Measurements from ENCODE around the gene SDHC.

The SDHC gene

DNA sequence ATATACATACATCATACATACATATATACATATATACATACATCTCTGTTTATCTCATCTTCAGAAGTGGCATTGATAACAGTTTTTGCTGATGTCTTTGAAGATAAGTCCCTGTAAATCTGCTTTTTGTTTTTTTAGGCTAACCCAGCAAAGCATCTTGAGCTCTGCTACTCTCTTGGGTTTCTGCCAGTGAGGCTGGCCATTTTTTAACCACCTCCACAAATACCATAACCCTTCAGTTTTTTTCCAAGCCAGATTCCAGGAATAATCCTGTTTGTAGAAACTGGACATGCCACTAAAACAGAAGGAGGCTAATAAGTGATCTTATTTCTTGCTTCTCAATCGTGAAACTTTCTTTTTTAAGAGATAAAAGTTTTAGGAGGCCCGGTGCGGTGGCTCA, 21.6 kb downstream of the SDHC start:
- Histone ChIP-seq H3K4me1 (ENCODE audit: control insufficient read depth in 1 of 2, insufficient read depth in 1 of 2, low read depth in 1 of 2, low read length in 1 of 2) (peaks cover 7 to 14% of the 10 kb centered on the region in 2 experiments), H3K9me3 (no peaks in the 10 kb centered on the region), H3K27me3 (no peaks in the 10 kb centered on the region), H3K4me3 (ENCODE audit: low read depth in 1 of 2, low read length in 1 of 2) (no peak overlapping the region), H3K36me3 (peaks cover 66% of the 10 kb centered on the region), H3K27ac (no peak overlapping the region)
- TF ChIP-seq, protein P1, sequence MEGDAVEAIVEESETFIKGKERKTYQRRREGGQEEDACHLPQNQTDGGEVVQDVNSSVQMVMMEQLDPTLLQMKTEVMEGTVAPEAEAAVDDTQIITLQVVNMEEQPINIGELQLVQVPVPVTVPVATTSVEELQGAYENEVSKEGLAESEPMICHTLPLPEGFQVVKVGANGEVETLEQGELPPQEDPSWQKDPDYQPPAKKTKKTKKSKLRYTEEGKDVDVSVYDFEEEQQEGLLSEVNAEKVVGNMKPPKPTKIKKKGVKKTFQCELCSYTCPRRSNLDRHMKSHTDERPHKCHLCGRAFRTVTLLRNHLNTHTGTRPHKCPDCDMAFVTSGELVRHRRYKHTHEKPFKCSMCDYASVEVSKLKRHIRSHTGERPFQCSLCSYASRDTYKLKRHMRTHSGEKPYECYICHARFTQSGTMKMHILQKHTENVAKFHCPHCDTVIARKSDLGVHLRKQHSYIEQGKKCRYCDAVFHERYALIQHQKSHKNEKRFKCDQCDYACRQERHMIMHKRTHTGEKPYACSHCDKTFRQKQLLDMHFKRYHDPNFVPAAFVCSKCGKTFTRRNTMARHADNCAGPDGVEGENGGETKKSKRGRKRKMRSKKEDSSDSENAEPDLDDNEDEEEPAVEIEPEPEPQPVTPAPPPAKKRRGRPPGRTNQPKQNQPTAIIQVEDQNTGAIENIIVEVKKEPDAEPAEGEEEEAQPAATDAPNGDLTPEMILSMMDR (IDR thresholded peaks at IDR 0.05), result no peak

DNA sequence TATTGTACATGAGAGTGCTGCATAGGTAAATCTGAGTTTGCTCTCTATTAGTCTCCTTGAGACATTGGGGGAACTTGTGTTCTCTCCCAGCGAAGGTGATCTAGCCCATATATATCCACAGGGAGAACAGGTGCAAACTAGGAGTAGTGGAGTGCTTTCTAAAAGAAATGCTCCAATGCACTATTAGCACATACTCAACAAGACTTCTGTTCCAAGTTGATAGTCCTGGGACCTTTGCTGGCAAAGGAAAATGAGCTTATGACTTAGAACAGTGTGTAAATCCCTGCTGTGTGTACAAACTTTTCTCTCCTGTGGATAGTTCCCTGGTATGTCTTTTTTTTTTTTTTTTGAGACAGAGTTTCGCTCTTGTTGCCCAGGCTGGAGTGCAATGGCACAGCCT, 28.0 kb downstream of the SDHC start:
- H3K4me3 ChIP-seq (ENCODE audit: low read depth in 1 of 2, low read length in 1 of 2), result no peak overlapping the region
- H3K4me1 ChIP-seq (ENCODE audit: control insufficient read depth in 1 of 2, insufficient read depth in 1 of 2, low read depth in 1 of 2, low read length in 1 of 2), result peaks cover 4 to 6% of the 10 kb centered on the region in 2 experiments
- H3K27ac ChIP-seq, result no peak overlapping the region
- no peaks in the 10 kb centered on the region for H3K9me3 ChIP-seq
- peaks cover 43% of the 10 kb centered on the region for H3K36me3 ChIP-seq
- no peaks in the 10 kb centered on the region for H3K27me3 ChIP-seq
- TF ChIP-seq, protein P1 (IDR thresholded peaks at IDR 0.05), result no peak

DNA sequence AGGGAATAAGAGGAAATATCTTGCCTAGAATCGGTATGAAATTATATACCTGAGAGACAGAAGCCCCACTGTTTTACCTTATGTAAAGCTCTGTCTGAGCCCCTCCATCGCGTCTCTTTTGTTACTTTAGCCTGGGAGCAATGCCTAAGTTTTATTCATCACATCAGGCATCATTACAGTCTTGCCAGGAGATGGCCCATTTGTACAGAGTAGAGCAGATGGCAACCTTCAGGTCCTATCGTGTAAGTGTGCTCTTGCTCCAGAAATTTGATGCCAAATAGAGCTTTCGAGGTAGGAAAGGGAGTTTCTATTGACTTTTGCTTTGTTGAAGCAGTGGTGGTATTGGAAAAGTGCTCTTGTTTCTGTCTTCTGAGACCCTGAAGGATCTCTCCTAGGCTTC, 28.6 kb downstream of the SDHC start:
- Histone ChIP-seq H3K27ac (no peak overlapping the region), H3K4me3 (ENCODE audit: low read depth in 1 of 2, low read length in 1 of 2) (no peak overlapping the region), H3K36me3 (peaks cover 48% of the 10 kb centered on the region), H3K9me3 (no peaks in the 10 kb centered on the region), H3K4me1 (ENCODE audit: control insufficient read depth in 1 of 2, insufficient read depth in 1 of 2, low read depth in 1 of 2, low read length in 1 of 2) (no peaks in the 10 kb centered on the region), H3K27me3 (no peaks in the 10 kb centered on the region)
- TF ChIP-seq, protein P1 (IDR thresholded peaks at IDR 0.05), result no peak

DNA sequence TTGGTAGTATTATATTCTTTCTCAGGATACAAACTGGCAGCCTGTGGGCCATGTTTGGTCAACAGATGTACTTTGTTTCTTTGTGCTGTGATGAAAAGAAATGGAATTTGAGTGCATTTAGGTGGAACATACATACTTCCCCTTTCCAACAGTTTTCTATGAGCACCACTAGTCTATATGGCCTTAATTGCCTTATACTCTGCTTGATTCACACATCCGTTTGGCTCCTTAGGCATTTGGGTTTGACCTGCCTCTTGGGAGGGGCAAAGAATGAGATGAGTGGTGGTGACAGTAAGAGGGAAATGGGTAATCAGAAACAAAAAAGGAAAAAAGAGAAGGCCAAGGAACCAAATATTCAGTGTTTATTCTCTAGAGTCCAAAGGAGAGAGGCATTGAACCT, 36.5 kb downstream of the SDHC start:
- H3K36me3 ChIP-seq, result peaks cover 8% of the 10 kb centered on the region
- no peaks in the 10 kb centered on the region for H3K27me3 ChIP-seq
- H3K4me1 ChIP-seq (ENCODE audit: control insufficient read depth in 1 of 2, insufficient read depth in 1 of 2, low read depth in 1 of 2, low read length in 1 of 2), result peaks cover 19 to 20% of the 10 kb centered on the region in 2 experiments
- peak overlapping the region; percentile 72 for H3K27ac ChIP-seq
- H3K4me3 ChIP-seq (ENCODE audit: low read depth in 1 of 2, low read length in 1 of 2), result no peak overlapping the region
- no peaks in the 10 kb centered on the region for H3K9me3 ChIP-seq
- TF ChIP-seq, protein P1 (IDR thresholded peaks at IDR 0.05), result no peak

DNA sequence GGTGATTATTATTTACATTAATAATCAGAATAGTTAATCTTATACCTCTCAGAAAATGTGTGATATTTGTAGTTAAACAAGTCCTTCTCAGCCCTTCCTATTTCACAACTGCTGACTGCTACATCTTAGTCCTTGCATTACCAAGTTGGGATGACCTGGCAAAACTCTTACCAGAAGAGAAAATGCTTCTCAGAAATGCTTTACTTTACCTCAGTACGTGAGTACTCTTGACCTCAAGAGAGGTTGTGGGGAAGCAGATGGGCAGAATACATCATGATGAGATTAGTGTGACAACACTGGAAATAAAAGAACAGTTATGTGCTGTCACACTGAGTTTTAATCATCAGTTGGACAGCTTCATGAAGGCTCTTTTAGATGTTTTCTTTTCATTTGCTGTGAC, 37.3 kb downstream of the SDHC start:
- H3K27me3 ChIP-seq, result no peaks in the 10 kb centered on the region
- H3K36me3 ChIP-seq, result peaks cover 12% of the 10 kb centered on the region
- H3K4me1 ChIP-seq (ENCODE audit: control insufficient read depth in 1 of 2, insufficient read depth in 1 of 2, low read depth in 1 of 2, low read length in 1 of 2), result peaks cover 19 to 20% of the 10 kb centered on the region in 2 experiments
- no peaks in the 10 kb centered on the region for H3K9me3 ChIP-seq
- TF ChIP-seq, protein P1 (IDR thresholded peaks at IDR 0.05), result no peak
- peak overlapping the region; percentile 72 for H3K27ac ChIP-seq
- peak overlapping the region in 1 of 2 experiments; percentile 6 for H3K4me3 ChIP-seq (ENCODE audit: low read depth in 1 of 2, low read length in 1 of 2)

DNA sequence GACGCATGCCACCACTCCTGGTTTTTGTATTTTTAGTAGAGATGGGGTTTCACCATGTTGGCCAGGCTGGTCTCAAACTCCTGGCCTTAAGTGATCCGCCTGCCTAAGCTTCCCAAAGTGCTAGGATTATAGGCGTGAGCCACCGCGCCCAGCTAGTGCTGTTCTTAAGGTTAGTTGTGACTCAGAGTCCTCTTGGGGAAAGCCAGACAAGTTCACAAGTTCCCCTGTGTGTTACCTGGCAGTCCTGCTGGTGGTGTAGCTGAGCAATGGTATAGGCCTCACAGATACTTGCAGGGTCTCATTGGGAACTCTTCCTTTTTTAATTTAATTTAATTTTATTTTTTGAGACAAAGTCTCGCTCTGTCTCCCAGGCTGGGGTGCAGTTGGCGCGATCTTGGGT, 42.9 kb downstream of the SDHC start:
- Histone ChIP-seq H3K27ac (no peak overlapping the region), H3K4me1 (ENCODE audit: control insufficient read depth in 1 of 2, insufficient read depth in 1 of 2, low read depth in 1 of 2, low read length in 1 of 2) (peaks cover under 1 to 2% of the 10 kb centered on the region in 2 experiments), H3K36me3 (peaks cover 19% of the 10 kb centered on the region), H3K4me3 (ENCODE audit: low read depth in 1 of 2, low read length in 1 of 2) (no peak overlapping the region), H3K27me3 (no peaks in the 10 kb centered on the region), H3K9me3 (no peaks in the 10 kb centered on the region)
- TF ChIP-seq, protein P1 (IDR thresholded peaks at IDR 0.05), result no peak
